ENCODE measurements around the gene HIVEP3.

HIVEP3 gene

DNA sequence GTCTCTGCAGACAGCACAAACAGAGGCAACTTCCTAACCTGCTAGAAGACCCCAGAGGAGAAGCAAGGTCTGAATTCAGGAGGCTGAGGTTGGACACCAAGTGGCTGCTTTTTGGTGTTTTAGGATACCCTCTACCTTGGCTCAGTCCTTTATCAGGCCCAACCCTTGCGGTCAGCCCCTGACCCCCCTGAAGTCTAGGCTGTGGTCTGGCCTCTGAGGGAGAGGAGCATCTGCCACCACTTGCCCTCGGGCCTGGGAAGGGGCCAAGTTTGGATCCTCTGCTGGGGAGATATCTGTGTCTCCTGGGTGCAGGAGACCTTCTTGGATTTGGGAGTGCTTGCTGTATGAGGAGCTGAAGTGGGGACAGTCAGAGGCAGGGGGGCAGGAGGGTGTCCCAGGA is 455.2 kb downstream of the HIVEP3 start:
- Histone ChIP-seq H3K27me3 (ENCODE audit: insufficient read depth, low read length, poor library complexity, severe bottlenecking) (no peaks in the 10 kb centered on the region), H2AFZ (ENCODE audit: low read length) (no peak overlapping the region), H3K4me2 (ENCODE audit: low read depth, low read length, poor library complexity, severe bottlenecking) (no peak overlapping the region), H3K9ac (ENCODE audit: low read depth, low read length, poor library complexity, severe bottlenecking) (no peak overlapping the region), H3F3A (ENCODE audit: low read depth) (no peaks in the 10 kb centered on the region), H3K36me3 (ENCODE audit: insufficient read depth, low read length) (no peaks in the 10 kb centered on the region), H3K9me2 (replicated peaks; ENCODE audit: low read depth, low read length) (no peaks in the 10 kb centered on the region), H3K79me2 (ENCODE audit: insufficient read depth, low read length) (no peaks in the 10 kb centered on the region), H3K4me3 (ENCODE audit: low read length, poor library complexity, severe bottlenecking) (no peak overlapping the region), H3K4me1 (ENCODE audit: insufficient read depth, low read length, poor library complexity, severe bottlenecking) (no peaks in the 10 kb centered on the region), H3K9me3 (ENCODE audit: insufficient read depth, low read depth, low read length) (no peaks in the 10 kb centered on the region), H4K20me1 (ENCODE audit: insufficient read depth, low read length, poor library complexity, severe bottlenecking) (no peaks in the 10 kb centered on the region)
- TF ChIP-seq, protein P1, sequence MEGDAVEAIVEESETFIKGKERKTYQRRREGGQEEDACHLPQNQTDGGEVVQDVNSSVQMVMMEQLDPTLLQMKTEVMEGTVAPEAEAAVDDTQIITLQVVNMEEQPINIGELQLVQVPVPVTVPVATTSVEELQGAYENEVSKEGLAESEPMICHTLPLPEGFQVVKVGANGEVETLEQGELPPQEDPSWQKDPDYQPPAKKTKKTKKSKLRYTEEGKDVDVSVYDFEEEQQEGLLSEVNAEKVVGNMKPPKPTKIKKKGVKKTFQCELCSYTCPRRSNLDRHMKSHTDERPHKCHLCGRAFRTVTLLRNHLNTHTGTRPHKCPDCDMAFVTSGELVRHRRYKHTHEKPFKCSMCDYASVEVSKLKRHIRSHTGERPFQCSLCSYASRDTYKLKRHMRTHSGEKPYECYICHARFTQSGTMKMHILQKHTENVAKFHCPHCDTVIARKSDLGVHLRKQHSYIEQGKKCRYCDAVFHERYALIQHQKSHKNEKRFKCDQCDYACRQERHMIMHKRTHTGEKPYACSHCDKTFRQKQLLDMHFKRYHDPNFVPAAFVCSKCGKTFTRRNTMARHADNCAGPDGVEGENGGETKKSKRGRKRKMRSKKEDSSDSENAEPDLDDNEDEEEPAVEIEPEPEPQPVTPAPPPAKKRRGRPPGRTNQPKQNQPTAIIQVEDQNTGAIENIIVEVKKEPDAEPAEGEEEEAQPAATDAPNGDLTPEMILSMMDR (conservative IDR thresholded peaks at IDR 0.05; ENCODE audit: low read length) = no peak
- TF ChIP-seq EZH2phosphoT487 (IDR thresholded peaks at IDR 0.05; ENCODE audit: borderline replicate concordance) = no peak

DNA sequence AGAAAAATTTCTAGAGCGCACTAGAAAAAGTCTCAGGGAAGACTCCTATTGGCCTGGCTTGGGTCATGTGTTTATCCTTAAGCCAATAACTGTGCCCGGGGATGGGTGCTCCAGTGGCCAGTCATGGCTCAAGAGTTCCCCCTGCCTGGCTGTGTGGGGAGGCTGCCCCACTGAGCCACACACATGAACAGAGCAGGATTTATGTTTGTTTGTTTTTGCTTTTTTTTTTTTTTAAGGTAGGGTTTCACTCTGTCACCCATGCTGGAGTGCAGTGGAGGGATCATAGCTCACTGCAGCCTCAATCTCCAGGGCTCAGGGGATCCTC is 456.1 kb downstream of the HIVEP3 start:
- Histone ChIP-seq H3K4me1 (ENCODE audit: insufficient read depth, low read length, poor library complexity, severe bottlenecking) (no peaks in the 10 kb centered on the region), H4K20me1 (ENCODE audit: insufficient read depth, low read length, poor library complexity, severe bottlenecking) (no peaks in the 10 kb centered on the region), H3K79me2 (ENCODE audit: insufficient read depth, low read length) (no peaks in the 10 kb centered on the region), H3K9me3 (ENCODE audit: insufficient read depth, low read depth, low read length) (no peaks in the 10 kb centered on the region), H3K4me2 (ENCODE audit: low read depth, low read length, poor library complexity, severe bottlenecking) (no peak overlapping the region), H3K4me3 (ENCODE audit: low read length, poor library complexity, severe bottlenecking) (no peak overlapping the region), H3K36me3 (ENCODE audit: insufficient read depth, low read length) (no peaks in the 10 kb centered on the region), H2AFZ (ENCODE audit: low read length) (no peak overlapping the region), H3K9ac (ENCODE audit: low read depth, low read length, poor library complexity, severe bottlenecking) (no peak overlapping the region), H3K9me2 (replicated peaks; ENCODE audit: low read depth, low read length) (no peaks in the 10 kb centered on the region), H3K27me3 (ENCODE audit: insufficient read depth, low read length, poor library complexity, severe bottlenecking) (no peaks in the 10 kb centered on the region), H3F3A (ENCODE audit: low read depth) (no peaks in the 10 kb centered on the region)
- TF ChIP-seq EZH2phosphoT487 (IDR thresholded peaks at IDR 0.05; ENCODE audit: borderline replicate concordance) = no peak
- TF ChIP-seq, protein P1 (conservative IDR thresholded peaks at IDR 0.05; ENCODE audit: low read length) = no peak

DNA sequence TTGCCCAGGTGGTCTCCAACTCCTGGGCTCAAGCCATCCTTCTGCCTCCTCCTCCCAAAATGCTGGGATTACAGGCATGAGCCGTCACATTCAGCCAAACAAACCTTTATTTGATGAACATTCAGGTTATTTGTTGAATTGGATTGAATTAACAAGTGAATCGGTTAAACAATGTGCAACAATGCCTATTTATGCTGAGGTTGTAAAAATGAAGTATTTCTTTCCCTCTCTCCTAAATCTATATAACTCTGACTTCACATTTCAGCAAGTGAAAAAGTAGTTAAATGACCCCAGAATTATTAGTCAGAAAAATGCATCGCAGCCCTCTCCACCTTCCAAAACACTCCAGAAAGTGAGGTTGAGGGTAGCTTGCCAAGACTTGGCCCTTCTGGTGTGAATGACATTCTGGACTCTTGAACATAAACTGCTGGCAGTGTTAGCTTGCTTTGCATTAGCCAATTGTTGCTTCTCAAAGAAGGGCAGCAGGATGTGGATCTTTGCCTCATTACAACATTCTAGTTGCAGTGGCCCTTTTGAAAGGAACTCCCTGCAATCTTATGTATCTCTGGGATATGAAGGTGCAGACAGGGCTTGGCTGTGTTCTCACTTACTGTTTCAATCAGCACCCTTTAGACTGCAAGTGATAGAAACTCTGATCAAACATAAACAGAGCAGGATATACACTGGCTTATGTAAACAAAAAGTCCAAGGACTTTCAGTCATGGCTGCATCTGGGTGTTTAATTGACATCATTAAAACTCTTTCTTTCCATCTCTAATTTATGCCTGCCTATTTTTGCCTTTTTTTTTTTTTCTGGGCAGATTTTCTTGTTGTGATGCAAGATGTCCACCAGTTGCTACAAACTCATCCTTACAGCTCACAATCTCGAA is 456.7 kb downstream of the HIVEP3 start:
- H3F3A ChIP-seq (ENCODE audit: low read depth) = no peaks in the 10 kb centered on the region

More for the DNA sequence above, 456.7 kb downstream of the HIVEP3 start:
- Histone ChIP-seq H3K79me2 (ENCODE audit: insufficient read depth, low read length) (no peaks in the 10 kb centered on the region), H2AFZ (ENCODE audit: low read length) (no peak overlapping the region), H3K9ac (ENCODE audit: low read depth, low read length, poor library complexity, severe bottlenecking) (no peak overlapping the region), H3K4me2 (ENCODE audit: low read depth, low read length, poor library complexity, severe bottlenecking) (no peak overlapping the region), H3K4me1 (ENCODE audit: insufficient read depth, low read length, poor library complexity, severe bottlenecking) (no peaks in the 10 kb centered on the region), H3K27me3 (ENCODE audit: insufficient read depth, low read length, poor library complexity, severe bottlenecking) (no peaks in the 10 kb centered on the region), H3K36me3 (ENCODE audit: insufficient read depth, low read length) (no peaks in the 10 kb centered on the region), H3K9me3 (ENCODE audit: insufficient read depth, low read depth, low read length) (no peaks in the 10 kb centered on the region), H4K20me1 (ENCODE audit: insufficient read depth, low read length, poor library complexity, severe bottlenecking) (no peaks in the 10 kb centered on the region), H3K9me2 (replicated peaks; ENCODE audit: low read depth, low read length) (no peaks in the 10 kb centered on the region), H3K4me3 (ENCODE audit: low read length, poor library complexity, severe bottlenecking) (no peak overlapping the region)
- TF ChIP-seq, protein P1 (conservative IDR thresholded peaks at IDR 0.05; ENCODE audit: low read length) = no peak
- TF ChIP-seq EZH2phosphoT487 (IDR thresholded peaks at IDR 0.05; ENCODE audit: borderline replicate concordance) = no peak

All from Loucy (cell line).